Testis (tissue), 3 donors: ENCODE measurements around the gene TLCD4. TPM values are rescaled to one million over a fixed set of nuclear protein-coding genes. Genes with fewer than 3 reads are reported as not detected.
A peak's percentile ranks its signal among the peaks of the same experiment; 100 is the strongest.

Source experiments
- DNase-seq: peaks from one replicate; pipeline ENCODE4 v3.0.0-alpha.2; 2019
- H3K27ac ChIP-seq, 2 donors: fragments of 200-600 bp; sonication (generic); one replicate each; pipeline ENCODE4 v1.5.1; 2019
- H3K27me3 ChIP-seq: fragments of 200-600 bp; sonication (generic); one replicate; pipeline ENCODE4 v1.5.1; 2019
- H3K36me3 ChIP-seq: fragments of 200-600 bp; sonication (generic); one replicate; pipeline ENCODE4 v1.5.1; 2017; ENCODE audit warnings: low read depth; ENCODE audit errors: missing control alignments
- H3K4me1 ChIP-seq: fragments of 200-600 bp; sonication (generic); one replicate; pipeline ENCODE4 v1.5.1; 2019
- H3K4me3 ChIP-seq, 2 donors: fragments of 200-600 bp; sonication (generic); one replicate each; pipeline ENCODE4 v1.5.1; 2017 to 2019
- H3K9me3 ChIP-seq: fragments of 200-600 bp; sonication (generic); one replicate; pipeline ENCODE4 v1.5.1; 2017
- POLR2A ChIP-seq: fragments of 450-650 bp; IDR thresholded peaks from one replicate; pipeline ENCODE4 v1.6.1; 2017; ENCODE audit warnings: antibody characterized with exemption, mild to moderate bottlenecking, moderate library complexity
- WGBS, 2 donors: methylation state at CpG; one replicate each; pipeline ENCODE4 v1.1.5; 2018; 5-methylcytosine and 5-hydroxymethylcytosine counted together
- intact Hi-C: fragments of 100-400 bp; cut with DNase I; formaldehyde crosslinking; loops from one replicate; pipeline ENCODE4 v1.15.1; 2023; ENCODE audit warnings: low total_unique reads
- polyA plus RNA-seq: library from polyadenylated mRNA; stranded (reverse); fragments of 350-450 nt; fragmentation: Illumina TruSeq; extraction: RNeasy Lipid Tissue Mini Kit (QIAGEN cat#74804); gene quantifications from one replicate; pipeline ENCODE4 v1.2.3, GENCODE V29; 2014; ENCODE audit warnings: low read depth, low replicate concordance; ENCODE audit not compliant: insufficient read depth
- total RNA-seq, 2 donors: library from RNA; depleted of rRNA; stranded (reverse); fragments of >200 nt; gene quantifications; one replicate each; pipeline ENCODE4 v1.2.3, GENCODE V29; 2016
- TF ChIP-seq, protein P1 (sequence below), 3 experiments: fragments of 450-650 bp in 2 of 3; fragments of 200-600 bp in 1 of 3; sonication (generic) in 1 of 3; IDR thresholded peaks; one replicate each; pipeline ENCODE4 v1.5.1; 2016 to 2019; ENCODE audit warnings: antibody characterized with exemption in 3 of 3, mild to moderate bottlenecking in 2 of 3, moderate library complexity in 1 of 3

TLCD4 gene
- total and polyA plus RNA-seq, 3 donors from 2014 or later: 7.2 to 25.2 (median 8.3) TPM

DNA sequence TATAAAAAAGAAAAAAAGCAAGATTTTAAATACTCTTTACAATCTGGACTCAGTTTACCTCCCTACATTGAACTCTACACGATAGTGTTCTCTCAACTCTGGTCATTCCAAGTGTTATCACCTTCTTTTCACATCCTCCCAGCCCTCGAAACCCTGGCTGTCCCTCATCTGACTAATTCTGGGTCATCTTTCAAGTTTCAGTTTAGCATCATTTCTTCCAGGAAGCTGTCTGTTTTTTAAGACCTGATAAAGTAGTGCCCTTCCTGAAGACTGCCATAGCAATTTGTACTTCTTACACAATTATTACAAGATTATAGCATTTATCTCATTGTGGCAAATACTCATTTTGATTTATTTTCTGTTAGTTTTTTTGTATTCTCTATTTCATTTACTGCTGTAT, 45.6 kb upstream of the TLCD4 start:
- no peaks in the 10 kb centered on the region for H3K36me3 ChIP-seq
- H3K9me3 ChIP-seq: no peaks in the 10 kb centered on the region
- no peak overlapping the region for H3K4me3 ChIP-seq
- H3K4me1 ChIP-seq: no peaks in the 10 kb centered on the region
- no peak for DNase-seq
- TF ChIP-seq, protein P1, sequence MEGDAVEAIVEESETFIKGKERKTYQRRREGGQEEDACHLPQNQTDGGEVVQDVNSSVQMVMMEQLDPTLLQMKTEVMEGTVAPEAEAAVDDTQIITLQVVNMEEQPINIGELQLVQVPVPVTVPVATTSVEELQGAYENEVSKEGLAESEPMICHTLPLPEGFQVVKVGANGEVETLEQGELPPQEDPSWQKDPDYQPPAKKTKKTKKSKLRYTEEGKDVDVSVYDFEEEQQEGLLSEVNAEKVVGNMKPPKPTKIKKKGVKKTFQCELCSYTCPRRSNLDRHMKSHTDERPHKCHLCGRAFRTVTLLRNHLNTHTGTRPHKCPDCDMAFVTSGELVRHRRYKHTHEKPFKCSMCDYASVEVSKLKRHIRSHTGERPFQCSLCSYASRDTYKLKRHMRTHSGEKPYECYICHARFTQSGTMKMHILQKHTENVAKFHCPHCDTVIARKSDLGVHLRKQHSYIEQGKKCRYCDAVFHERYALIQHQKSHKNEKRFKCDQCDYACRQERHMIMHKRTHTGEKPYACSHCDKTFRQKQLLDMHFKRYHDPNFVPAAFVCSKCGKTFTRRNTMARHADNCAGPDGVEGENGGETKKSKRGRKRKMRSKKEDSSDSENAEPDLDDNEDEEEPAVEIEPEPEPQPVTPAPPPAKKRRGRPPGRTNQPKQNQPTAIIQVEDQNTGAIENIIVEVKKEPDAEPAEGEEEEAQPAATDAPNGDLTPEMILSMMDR (IDR thresholded peaks at IDR 0.05): no peak
- TF ChIP-seq POLR2A: no peak
- no peak overlapping the region for H3K27ac ChIP-seq
- no peaks in the 10 kb centered on the region for H3K27me3 ChIP-seq
- intact Hi-C loops: no loop called here
- 72 to 77% methylated on average over 2 of the region's 2 CpGs for WGBS, 2 donors

GRCh38 chr1:95072117-95072516, 45.0 kb upstream of the TLCD4 start:
- no peak for DNase-seq
- Histone ChIP-seq H3K36me3 (no peaks in the 10 kb centered on the region), H3K27ac (peak overlapping the region; percentile 87 to 98), H3K9me3 (no peaks in the 10 kb centered on the region), H3K4me1 (no peaks in the 10 kb centered on the region), H3K4me3 (peak overlapping the region; percentile 68 to 98), H3K27me3 (no peaks in the 10 kb centered on the region)
- no peak for TF ChIP-seq POLR2A
- TF ChIP-seq, protein P1 (IDR thresholded peaks at IDR 0.05): no peak
- 6 to 7% methylated on average over 7 of the region's 7 CpGs for WGBS, 2 donors
- intact Hi-C loops: no loop called here

- Histone ChIP-seq H3K27ac (peak within 1 kb of the TSS; percentile 87 to 98), H3K9me3 (no peaks in the 10 kb centered on the region), H3K4me1 (no peaks in the 10 kb centered on the region), H3K36me3 (no peaks in the 10 kb centered on the region), H3K27me3 (no peaks in the 10 kb centered on the region), H3K4me3 (peak within 1 kb of the TSS; percentile 68 to 98)
- TF ChIP-seq, protein P1 (IDR thresholded peaks at IDR 0.05): no peak
- TF ChIP-seq POLR2A: no peak
- intact Hi-C loops: no loop called here
- 0% methylated on average over 53 of the region's 53 CpGs for WGBS, 2 donors
- DNase-seq: peak; percentile 96
These were observed 44.4 kb upstream of the TLCD4 start, which contains the start of gene ALG14 for GRCh38 chr1:95072532-95073419. ALG14 (minus strand) TSS chr1:95072951; CDS start chr1:95072898, 53 bp downstream.

GRCh38 chr1:95073446-95073845, 43.7 kb upstream of the TLCD4 start:
- H3K4me3 ChIP-seq: peak overlapping the region; percentile 68 to 98
- 8 to 13% methylated on average over 3 of the region's 3 CpGs for WGBS, 2 donors
- TF ChIP-seq, protein P1 (IDR thresholded peaks at IDR 0.05): no peak
- TF ChIP-seq POLR2A: no peak
- H3K27ac ChIP-seq: peak overlapping the region in 1 of 2 donors; percentile 87
- no peak for DNase-seq
- intact Hi-C loops: no loop called here
- H3K4me1 ChIP-seq: no peaks in the 10 kb centered on the region
- no peaks in the 10 kb centered on the region for H3K27me3 ChIP-seq
- no peaks in the 10 kb centered on the region for H3K36me3 ChIP-seq
- H3K9me3 ChIP-seq: no peaks in the 10 kb centered on the region

GRCh38 chr1:95076034-95076433, 41.1 kb upstream of the TLCD4 start:
- TF ChIP-seq, protein P1 (IDR thresholded peaks at IDR 0.05): no peak
- TF ChIP-seq POLR2A: no peak
- Histone ChIP-seq H3K4me1 (no peaks in the 10 kb centered on the region), H3K27me3 (no peaks in the 10 kb centered on the region), H3K36me3 (no peaks in the 10 kb centered on the region), H3K4me3 (no peak overlapping the region), H3K27ac (no peak overlapping the region), H3K9me3 (no peaks in the 10 kb centered on the region)
- intact Hi-C loops: no loop called here
- no peak for DNase-seq
